Measurements from ENCODE around the gene EDAR.

- TF ChIP-seq POLR2A (IDR thresholded peaks at IDR 0.05), result no peak
- TF ChIP-seq CTCF (IDR thresholded peaks at IDR 0.05), result no peak
Measured at GRCh38 chr2:108910541-108911396, 78.3 kb downstream of the EDAR start.
